ENCODE results near the gene CANT1.

CANT1 gene

GRCh38 chr17:79009397-79010303, at the start of gene CANT1:
CANT1 (minus strand) TSS chr17:79009764; CDS start chr17:78997622, 12,142 bp downstream.
- Histone ChIP-seq H3K27me3 (ENCODE audit: low read depth, low read length) (no peaks in the 10 kb centered on the region), H3K36me3 (ENCODE audit: control insufficient read depth in 1 of 2, insufficient read depth in 2 of 2, low read length in 2 of 2) (no peaks in the 10 kb centered on the region), H3K4me1 (ENCODE audit: control insufficient read depth in 1 of 2, insufficient read depth in 2 of 2, low read length in 2 of 2) (peaks cover 11 to 20% of the 10 kb centered on the region in 2 donors), H3K9me3 (ENCODE audit: control insufficient read depth in 1 of 2, low read length in 2 of 2) (no peaks in the 10 kb centered on the region), H3K4me3 (ENCODE audit: low read depth in 1 of 2, low read length in 2 of 2) (peak within 1 kb of the TSS; percentile 86 to 88), H3K27ac (ENCODE audit: low read length) (peak within 1 kb of the TSS; percentile 76)

- Histone ChIP-seq H3K9me3 (ENCODE audit: control insufficient read depth in 1 of 2, low read length in 2 of 2) (no peaks in the 10 kb centered on the region), H3K4me1 (ENCODE audit: control insufficient read depth in 1 of 2, insufficient read depth in 2 of 2, low read length in 2 of 2) (no peaks in the 10 kb centered on the region), H3K4me3 (ENCODE audit: low read depth in 1 of 2, low read length in 2 of 2) (no peak overlapping the region), H3K27me3 (ENCODE audit: low read depth, low read length) (no peaks in the 10 kb centered on the region), H3K27ac (ENCODE audit: low read length) (no peak overlapping the region), H3K36me3 (ENCODE audit: control insufficient read depth in 1 of 2, insufficient read depth in 2 of 2, low read length in 2 of 2) (no peaks in the 10 kb centered on the region)
These were observed 48.3 kb upstream of the CANT1 start for GRCh38 chr17:79057737-79058385.

GRCh38 chr17:79055197-79055596, 45.6 kb upstream of the CANT1 start:
- Histone ChIP-seq H3K27ac (ENCODE audit: low read length) (no peak overlapping the region), H3K36me3 (ENCODE audit: control insufficient read depth in 1 of 2, insufficient read depth in 2 of 2, low read length in 2 of 2) (peaks cover 0 to 3% of the 10 kb centered on the region in 2 donors), H3K27me3 (ENCODE audit: low read depth, low read length) (no peaks in the 10 kb centered on the region), H3K4me3 (ENCODE audit: low read depth in 1 of 2, low read length in 2 of 2) (no peak overlapping the region), H3K9me3 (ENCODE audit: control insufficient read depth in 1 of 2, low read length in 2 of 2) (no peaks in the 10 kb centered on the region), H3K4me1 (ENCODE audit: control insufficient read depth in 1 of 2, insufficient read depth in 2 of 2, low read length in 2 of 2) (no peaks in the 10 kb centered on the region)

- no peak overlapping the region for H3K27ac ChIP-seq (ENCODE audit: low read length)
- no peak overlapping the region for H3K4me3 ChIP-seq (ENCODE audit: low read depth in 1 of 2, low read length in 2 of 2)
- no peaks in the 10 kb centered on the region for H3K4me1 ChIP-seq (ENCODE audit: control insufficient read depth in 1 of 2, insufficient read depth in 2 of 2, low read length in 2 of 2)
- no peaks in the 10 kb centered on the region for H3K9me3 ChIP-seq (ENCODE audit: control insufficient read depth in 1 of 2, low read length in 2 of 2)
- H3K36me3 ChIP-seq (ENCODE audit: control insufficient read depth in 1 of 2, insufficient read depth in 2 of 2, low read length in 2 of 2): peaks cover 0 to 3% of the 10 kb centered on the region in 2 donors
- H3K27me3 ChIP-seq (ENCODE audit: low read depth, low read length): no peaks in the 10 kb centered on the region
These were observed 44.8 kb upstream of the CANT1 start for GRCh38 chr17:79054200-79054960.

- H3K36me3 ChIP-seq (ENCODE audit: control insufficient read depth in 1 of 2, insufficient read depth in 2 of 2, low read length in 2 of 2): peaks cover 0 to 3% of the 10 kb centered on the region in 2 donors
- H3K4me1 ChIP-seq (ENCODE audit: control insufficient read depth in 1 of 2, insufficient read depth in 2 of 2, low read length in 2 of 2): no peaks in the 10 kb centered on the region
- H3K4me3 ChIP-seq (ENCODE audit: low read depth in 1 of 2, low read length in 2 of 2): no peak overlapping the region
- H3K27me3 ChIP-seq (ENCODE audit: low read depth, low read length): no peaks in the 10 kb centered on the region
- H3K9me3 ChIP-seq (ENCODE audit: control insufficient read depth in 1 of 2, low read length in 2 of 2): no peaks in the 10 kb centered on the region
- H3K27ac ChIP-seq (ENCODE audit: low read length): no peak overlapping the region
These were observed 43.8 kb upstream of the CANT1 start for GRCh38 chr17:79053251-79053925.

GRCh38 chr17:79052131-79052530, 42.6 kb upstream of the CANT1 start:
- H3K27me3 ChIP-seq (ENCODE audit: low read depth, low read length): no peaks in the 10 kb centered on the region
- peaks cover 0 to 8% of the 10 kb centered on the region in 2 donors for H3K4me1 ChIP-seq (ENCODE audit: control insufficient read depth in 1 of 2, insufficient read depth in 2 of 2, low read length in 2 of 2)
- peaks cover 0 to 3% of the 10 kb centered on the region in 2 donors for H3K36me3 ChIP-seq (ENCODE audit: control insufficient read depth in 1 of 2, insufficient read depth in 2 of 2, low read length in 2 of 2)
- H3K4me3 ChIP-seq (ENCODE audit: low read depth in 1 of 2, low read length in 2 of 2): no peak overlapping the region
- H3K27ac ChIP-seq (ENCODE audit: low read length): no peak overlapping the region
- no peaks in the 10 kb centered on the region for H3K9me3 ChIP-seq (ENCODE audit: control insufficient read depth in 1 of 2, low read length in 2 of 2)

- Histone ChIP-seq H3K36me3 (ENCODE audit: control insufficient read depth in 1 of 2, insufficient read depth in 2 of 2, low read length in 2 of 2) (peaks cover 0 to 3% of the 10 kb centered on the region in 2 donors), H3K27ac (ENCODE audit: low read length) (no peak overlapping the region), H3K4me3 (ENCODE audit: low read depth in 1 of 2, low read length in 2 of 2) (no peak overlapping the region), H3K9me3 (ENCODE audit: control insufficient read depth in 1 of 2, low read length in 2 of 2) (no peaks in the 10 kb centered on the region), H3K4me1 (ENCODE audit: control insufficient read depth in 1 of 2, insufficient read depth in 2 of 2, low read length in 2 of 2) (peaks cover 0 to 14% of the 10 kb centered on the region in 2 donors), H3K27me3 (ENCODE audit: low read depth, low read length) (no peaks in the 10 kb centered on the region)
These were observed 41.7 kb upstream of the CANT1 start for GRCh38 chr17:79051306-79051705.

- Histone ChIP-seq H3K27me3 (ENCODE audit: low read depth, low read length) (no peaks in the 10 kb centered on the region), H3K27ac (ENCODE audit: low read length) (no peak overlapping the region), H3K4me1 (ENCODE audit: control insufficient read depth in 1 of 2, insufficient read depth in 2 of 2, low read length in 2 of 2) (peaks cover 0 to 18% of the 10 kb centered on the region in 2 donors), H3K36me3 (ENCODE audit: control insufficient read depth in 1 of 2, insufficient read depth in 2 of 2, low read length in 2 of 2) (peaks cover 0 to 3% of the 10 kb centered on the region in 2 donors), H3K9me3 (ENCODE audit: control insufficient read depth in 1 of 2, low read length in 2 of 2) (no peaks in the 10 kb centered on the region), H3K4me3 (ENCODE audit: low read depth in 1 of 2, low read length in 2 of 2) (no peak overlapping the region)
These were observed 41.0 kb upstream of the CANT1 start for GRCh38 chr17:79050551-79050950.

GRCh38 chr17:79049821-79050220, 40.3 kb upstream of the CANT1 start:
- H3K9me3 ChIP-seq (ENCODE audit: control insufficient read depth in 1 of 2, low read length in 2 of 2): no peaks in the 10 kb centered on the region
- H3K36me3 ChIP-seq (ENCODE audit: control insufficient read depth in 1 of 2, insufficient read depth in 2 of 2, low read length in 2 of 2): peaks cover 0 to 3% of the 10 kb centered on the region in 2 donors
- no peaks in the 10 kb centered on the region for H3K27me3 ChIP-seq (ENCODE audit: low read depth, low read length)
- no peak overlapping the region for H3K27ac ChIP-seq (ENCODE audit: low read length)
- H3K4me1 ChIP-seq (ENCODE audit: control insufficient read depth in 1 of 2, insufficient read depth in 2 of 2, low read length in 2 of 2): peaks cover 0 to 18% of the 10 kb centered on the region in 2 donors
- no peak overlapping the region for H3K4me3 ChIP-seq (ENCODE audit: low read depth in 1 of 2, low read length in 2 of 2)

- no peaks in the 10 kb centered on the region for H3K9me3 ChIP-seq (ENCODE audit: control insufficient read depth in 1 of 2, low read length in 2 of 2)
- H3K27ac ChIP-seq (ENCODE audit: low read length): no peak overlapping the region
- H3K27me3 ChIP-seq (ENCODE audit: low read depth, low read length): no peaks in the 10 kb centered on the region
- peaks cover 0 to 3% of the 10 kb centered on the region in 2 donors for H3K36me3 ChIP-seq (ENCODE audit: control insufficient read depth in 1 of 2, insufficient read depth in 2 of 2, low read length in 2 of 2)
- H3K4me1 ChIP-seq (ENCODE audit: control insufficient read depth in 1 of 2, insufficient read depth in 2 of 2, low read length in 2 of 2): peaks cover 0 to 18% of the 10 kb centered on the region in 2 donors
- no peak overlapping the region for H3K4me3 ChIP-seq (ENCODE audit: low read depth in 1 of 2, low read length in 2 of 2)
These were observed 39.5 kb upstream of the CANT1 start for GRCh38 chr17:79048826-79049755.

Measured in muscle layer of duodenum (tissue), 2 donors.